Right lobe of liver (tissue), 4 donors: ENCODE results near the gene SETX.

Experiments
- POLR2A ChIP-seq: fragments of 450-650 bp; IDR thresholded peaks from one replicate; pipeline ENCODE4 v1.6.1; 2017; ENCODE audit warnings: antibody characterized with exemption, mild to moderate bottlenecking
- TF ChIP-seq, protein P1 (sequence below), 4 donors: fragments of 200-600 bp in 3 of 4; fragments of 450-650 bp in 1 of 4; IDR thresholded peaks; one replicate each; pipeline versions ENCODE4 v1.5.1 to v1.8.0; 2016 to 2022; ENCODE audit warnings: antibody characterized with exemption in 4 of 4, mild to moderate bottlenecking in 2 of 4
- donor health status: DM: no; HTN: no; CAD: no.
- donor health status: DM: no; HTN: no; CAD: no.
- donor health status: DM: no; HTN: yes; CAD: no.

DNA sequence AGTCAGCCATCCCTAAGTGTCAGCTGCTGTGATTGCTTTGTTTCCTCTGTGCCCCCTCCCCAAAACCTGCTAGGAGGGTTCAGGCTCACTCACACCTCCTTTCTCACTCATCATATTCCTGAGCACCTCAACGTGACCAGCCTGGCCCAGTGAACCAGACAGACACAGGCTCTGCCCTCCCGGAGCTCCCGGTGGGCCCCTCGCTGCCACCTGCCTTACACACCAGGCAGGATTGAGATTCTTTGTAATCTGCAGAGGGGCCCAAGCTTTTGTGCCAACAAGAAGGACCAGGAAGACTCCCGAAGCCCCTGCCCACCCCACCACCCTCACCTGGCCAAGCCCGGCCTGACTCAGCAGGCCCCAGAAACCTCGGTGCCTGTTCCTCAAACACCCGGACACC is 105.1 kb downstream of the SETX start:
- TF ChIP-seq, protein P1, sequence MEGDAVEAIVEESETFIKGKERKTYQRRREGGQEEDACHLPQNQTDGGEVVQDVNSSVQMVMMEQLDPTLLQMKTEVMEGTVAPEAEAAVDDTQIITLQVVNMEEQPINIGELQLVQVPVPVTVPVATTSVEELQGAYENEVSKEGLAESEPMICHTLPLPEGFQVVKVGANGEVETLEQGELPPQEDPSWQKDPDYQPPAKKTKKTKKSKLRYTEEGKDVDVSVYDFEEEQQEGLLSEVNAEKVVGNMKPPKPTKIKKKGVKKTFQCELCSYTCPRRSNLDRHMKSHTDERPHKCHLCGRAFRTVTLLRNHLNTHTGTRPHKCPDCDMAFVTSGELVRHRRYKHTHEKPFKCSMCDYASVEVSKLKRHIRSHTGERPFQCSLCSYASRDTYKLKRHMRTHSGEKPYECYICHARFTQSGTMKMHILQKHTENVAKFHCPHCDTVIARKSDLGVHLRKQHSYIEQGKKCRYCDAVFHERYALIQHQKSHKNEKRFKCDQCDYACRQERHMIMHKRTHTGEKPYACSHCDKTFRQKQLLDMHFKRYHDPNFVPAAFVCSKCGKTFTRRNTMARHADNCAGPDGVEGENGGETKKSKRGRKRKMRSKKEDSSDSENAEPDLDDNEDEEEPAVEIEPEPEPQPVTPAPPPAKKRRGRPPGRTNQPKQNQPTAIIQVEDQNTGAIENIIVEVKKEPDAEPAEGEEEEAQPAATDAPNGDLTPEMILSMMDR (IDR thresholded peaks at IDR 0.05), result no peak
- TF ChIP-seq POLR2A, result no peak
